Thyroid gland (tissue), 4 donors: Measurements from ENCODE around the gene HRH1. TPM values are rescaled to one million over a fixed set of nuclear protein-coding genes. Genes with fewer than 3 reads are reported as not detected.

Source experiments
- DNase-seq, 2 donors: peaks; one replicate each; pipeline ENCODE4 v3.0.0-alpha.2; 2019
- H3K27ac ChIP-seq, 3 donors: fragments of 200-600 bp; sonication (generic); 1 replicate in 2 of 3; 2 replicates in 1 of 3; pipeline ENCODE4 v1.5.1; 2016 to 2019; ENCODE audit warnings: mild to moderate bottlenecking in 1 of 3, moderate library complexity in 1 of 3
- H3K27me3 ChIP-seq: fragments of 200-600 bp; sonication (generic); one replicate; pipeline ENCODE4 v1.5.1; 2019
- H3K36me3 ChIP-seq, 2 donors: fragments of 200-600 bp; sonication (generic); one replicate each; pipeline ENCODE4 v1.5.1; 2016 to 2019
- H3K4me1 ChIP-seq, 2 donors: fragments of 200-600 bp; sonication (generic); one replicate each; pipeline ENCODE4 v1.5.1; 2017 to 2019
- H3K4me3 ChIP-seq, 3 donors: fragments of 200-600 bp; sonication (generic); replicated peaks in 1 of 3; 1 replicate in 2 of 3; 2 replicates in 1 of 3; pipeline ENCODE4 v1.5.1; 2016; ENCODE audit warnings: mild to moderate bottlenecking in 1 of 3
- H3K9me3 ChIP-seq: fragments of 200-600 bp; sonication (generic); one replicate; pipeline ENCODE4 v1.5.1; 2017
- CTCF ChIP-seq, 6 experiments: fragments of 200-600 bp in 3 of 6; fragments of 450-650 bp in 3 of 6; sonication (generic) in 3 of 6; IDR thresholded peaks; one replicate each; pipeline ENCODE4 v1.5.1; 2016 to 2019; ENCODE audit warnings: antibody characterized with exemption in 6 of 6, mild to moderate bottlenecking in 2 of 6, inconsistent platforms in 1 of 6, moderate library complexity in 1 of 6
- POLR2A ChIP-seq, 2 donors: fragments of 450-650 bp; IDR thresholded peaks; one replicate each; pipeline ENCODE4 v1.6.1; 2017; ENCODE audit warnings: antibody characterized with exemption in 2 of 2, mild to moderate bottlenecking in 2 of 2, moderate library complexity in 1 of 2
- WGBS, 2 donors: methylation state at CpG; one replicate each; pipeline ENCODE4 v1.1.5; 2017; 5-methylcytosine and 5-hydroxymethylcytosine counted together
- intact Hi-C: fragments of 100-400 bp; cut with DNase I; formaldehyde crosslinking; loops from one replicate; pipeline ENCODE4 v1.15.1; 2023
- total RNA-seq, 4 donors: library from RNA; depleted of rRNA; stranded (reverse); fragments of >200 nt; gene quantifications; one replicate each; pipeline ENCODE4 v1.2.3, GENCODE V29; 2016

The HRH1 gene
- total RNA-seq, 4 donors from 2014 or later, result 1.9 to 2.6 (median 2.4) TPM; not detected in 1

GRCh38 chr3:11157421-11157820 lies 3.1 kb downstream of the HRH1 start:
- H3K4me3 ChIP-seq, result no peak overlapping the region
- DNase-seq, result no peak
- TF ChIP-seq POLR2A (IDR thresholded peaks at IDR 0.05) (no peak), CTCF (IDR thresholded peaks at IDR 0.05) (no peak)
- intact Hi-C loops, result loop anchor here (10.0 kb wide), 1 partner anchor 177 kb away; no protein-coding TSS in a partner anchor
- H3K9me3 ChIP-seq, result no peaks in the 10 kb centered on the region
- H3K27ac ChIP-seq, result no peak overlapping the region
- 80 to 89% methylated on average over 7 of the region's 7 CpGs for WGBS, 2 donors
- no peaks in the 10 kb centered on the region for H3K36me3 ChIP-seq
- peaks cover 7% of the 10 kb centered on the region for H3K27me3 ChIP-seq
- peaks cover 4 to 6% of the 10 kb centered on the region in 2 donors for H3K4me1 ChIP-seq

GRCh38 chr3:11159421-11159904 lies 5.2 kb downstream of the HRH1 start:
- peak in 1 of 2 donors; percentile 9 for DNase-seq
- no peaks in the 10 kb centered on the region for H3K36me3 ChIP-seq
- intact Hi-C loops, result loop anchor here (10.0 kb wide), 1 partner anchor 175 kb away; no protein-coding TSS in a partner anchor
- H3K27ac ChIP-seq, result no peak overlapping the region
- no peak overlapping the region for H3K4me3 ChIP-seq
- H3K4me1 ChIP-seq, result peaks cover 0 to 6% of the 10 kb centered on the region in 2 donors
- WGBS, 2 donors, result 48 to 49% methylated on average over 5 of the region's 5 CpGs
- H3K9me3 ChIP-seq, result no peaks in the 10 kb centered on the region
- TF ChIP-seq POLR2A (IDR thresholded peaks at IDR 0.05) (no peak), CTCF (IDR thresholded peaks at IDR 0.05) (no peak)
- H3K27me3 ChIP-seq, result peaks cover 7% of the 10 kb centered on the region

- 70 to 80% methylated on average over 7 of the region's 7 CpGs for WGBS, 2 donors
- Histone ChIP-seq H3K27ac (no peak overlapping the region), H3K4me3 (no peak overlapping the region), H3K27me3 (no peaks in the 10 kb centered on the region), H3K4me1 (no peaks in the 10 kb centered on the region), H3K9me3 (no peaks in the 10 kb centered on the region), H3K36me3 (no peaks in the 10 kb centered on the region)
- TF ChIP-seq POLR2A (IDR thresholded peaks at IDR 0.05) (no peak), CTCF (IDR thresholded peaks at IDR 0.05) (no peak)
- intact Hi-C loops, result no loop called here
- no peak for DNase-seq
Observed at GRCh38 chr3:11161666-11162065, 7.4 kb downstream of the HRH1 start.

- Histone ChIP-seq H3K27ac (no peak overlapping the region), H3K4me3 (no peak overlapping the region), H3K36me3 (no peaks in the 10 kb centered on the region), H3K9me3 (no peaks in the 10 kb centered on the region), H3K27me3 (no peaks in the 10 kb centered on the region), H3K4me1 (no peaks in the 10 kb centered on the region)
- no peak for DNase-seq
- intact Hi-C loops, result no loop called here
- 65 to 75% methylated on average over 6 of the region's 6 CpGs for WGBS, 2 donors
- TF ChIP-seq CTCF (IDR thresholded peaks at IDR 0.05), result no peak
- TF ChIP-seq POLR2A (IDR thresholded peaks at IDR 0.05), result no peak
Observed at GRCh38 chr3:11162401-11163345, 8.4 kb downstream of the HRH1 start.

GRCh38 chr3:11164607-11165006 lies 10.3 kb downstream of the HRH1 start:
- no peaks in the 10 kb centered on the region for H3K9me3 ChIP-seq
- H3K4me3 ChIP-seq, result no peak overlapping the region
- intact Hi-C loops, result no loop called here
- H3K4me1 ChIP-seq, result no peaks in the 10 kb centered on the region
- no peak for DNase-seq
- 46 to 49% methylated on average over 5 of the region's 5 CpGs for WGBS, 2 donors
- H3K27me3 ChIP-seq, result no peaks in the 10 kb centered on the region
- no peaks in the 10 kb centered on the region for H3K36me3 ChIP-seq
- H3K27ac ChIP-seq, result no peak overlapping the region
- TF ChIP-seq CTCF (IDR thresholded peaks at IDR 0.05) (no peak), POLR2A (IDR thresholded peaks at IDR 0.05) (no peak)
